Ishikawa (cell line): ENCODE measurements around the gene PRR18.

Experiments used
- CEBPB ChIP-seq: IDR thresholded peaks from 2 replicates; pipeline ENCODE4 v1.6.1; 2012
- CREB1 ChIP-seq: IDR thresholded peaks from 2 replicates; pipeline ENCODE4 v1.6.1; 2012; ENCODE audit warnings: low read depth
- EGR1 ChIP-seq: IDR thresholded peaks from 2 replicates; pipeline ENCODE4 v1.6.1; 2012
- EP300 ChIP-seq: IDR thresholded peaks from 2 replicates; pipeline ENCODE4 v1.6.1; 2012; ENCODE audit warnings: borderline replicate concordance
- FOXM1 ChIP-seq: IDR thresholded peaks from 2 replicates; pipeline ENCODE4 v1.6.1; 2012; ENCODE audit warnings: low read depth, borderline replicate concordance
- MAX ChIP-seq: IDR thresholded peaks from 2 replicates; pipeline ENCODE4 v1.6.1; 2012
- NFIC ChIP-seq: IDR thresholded peaks from 2 replicates; pipeline ENCODE4 v1.6.1; 2012
- RAD21 ChIP-seq: IDR thresholded peaks from 2 replicates; pipeline ENCODE4 v1.6.1; 2012; ENCODE audit warnings: low read depth
- REST ChIP-seq: IDR thresholded peaks from 2 replicates; pipeline ENCODE4 v1.6.1; 2012; ENCODE audit warnings: low read depth, mild to moderate bottlenecking
- TCF12 ChIP-seq: IDR thresholded peaks from 2 replicates; pipeline ENCODE4 v1.6.1; 2012; ENCODE audit warnings: low read depth
- YY1 ChIP-seq: IDR thresholded peaks from 2 replicates; pipeline ENCODE4 v1.6.1; 2012; ENCODE audit warnings: low read depth
- ZBTB7A ChIP-seq: IDR thresholded peaks from 2 replicates; pipeline ENCODE4 v1.6.1; 2012; ENCODE audit warnings: low read depth

- no peak for TF ChIP-seq YY1
- TF ChIP-seq ZBTB7A: no peak
- TF ChIP-seq MAX: no peak
- TF ChIP-seq CEBPB: no peak
- no peak for TF ChIP-seq EGR1
- no peak for TF ChIP-seq NFIC
- TF ChIP-seq REST: no peak
- no peak for TF ChIP-seq CREB1
- no peak for TF ChIP-seq EP300
- no peak for TF ChIP-seq FOXM1
- TF ChIP-seq TCF12: no peak
- no peak for TF ChIP-seq RAD21
Observed at GRCh38 chr6:166262743-166263515, 45.3 kb downstream of the PRR18 start.
